H9 (cell line): ENCODE results near the gene NAA10. TPM values are rescaled to one million over a fixed set of nuclear protein-coding genes. Genes with fewer than 3 reads are reported as not detected.
"Not testable (repeated sequence)": the region's sequence is repeated elsewhere in the genome, so short reads cannot be mapped to it uniquely, and the experiment has no call there.

Experiments used
- DNase-seq: peaks from one replicate; pipeline ENCODE4 v3.0.0-alpha.2; 2017
- H2AFZ ChIP-seq: one replicate; pipeline ENCODE4 v1.6.1; 2013; ENCODE audit warnings: mild to moderate bottlenecking, low read length, control low read depth, moderate library complexity
- H2AK5ac ChIP-seq: 2 replicates; pipeline ENCODE4 v1.6.1; 2013; ENCODE audit warnings: low read length, control low read depth, mixed read lengths; ENCODE audit not compliant: insufficient read length
- H2BK120ac ChIP-seq: one replicate; pipeline ENCODE4 v1.6.1; 2013; ENCODE audit warnings: low read depth, mild to moderate bottlenecking, low read length, control low read depth, inconsistent platforms; ENCODE audit not compliant: poor library complexity, severe bottlenecking
- H2BK12ac ChIP-seq: 2 replicates; pipeline ENCODE4 v1.6.1; 2013; ENCODE audit warnings: low read length, control low read depth, mixed read lengths, low read depth; ENCODE audit not compliant: insufficient read length
- H2BK15ac ChIP-seq: 2 replicates; pipeline ENCODE4 v1.6.1; 2013; ENCODE audit warnings: low read depth, low read length, control low read depth
- H2BK20ac ChIP-seq: one replicate; pipeline ENCODE4 v1.6.1; 2013; ENCODE audit warnings: low read depth, mild to moderate bottlenecking, low read length, control low read depth, inconsistent platforms; ENCODE audit not compliant: poor library complexity, severe bottlenecking
- H2BK5ac ChIP-seq: 2 replicates; pipeline ENCODE4 v1.6.1; 2013; ENCODE audit warnings: low read length, control low read depth, mixed read lengths; ENCODE audit not compliant: insufficient read length
- H3K14ac ChIP-seq: 2 replicates; pipeline ENCODE4 v1.6.1; 2013; ENCODE audit warnings: low read length, control low read depth; ENCODE audit not compliant: insufficient read depth
- H3K18ac ChIP-seq: 2 replicates; pipeline ENCODE4 v1.6.1; 2013; ENCODE audit warnings: low read depth, mild to moderate bottlenecking, mixed read lengths, low read length, control low read depth; ENCODE audit not compliant: insufficient read length
- H3K23ac ChIP-seq: 2 replicates; pipeline ENCODE4 v1.6.1; 2013; ENCODE audit warnings: low read length, control low read depth, mixed read lengths, low read depth; ENCODE audit not compliant: insufficient read length
- H3K23me2 ChIP-seq: 2 replicates; pipeline ENCODE4 v1.6.1; 2013; ENCODE audit warnings: low read depth, mild to moderate bottlenecking, mixed read lengths, low read length, control low read depth; ENCODE audit not compliant: insufficient read length, poor library complexity, severe bottlenecking
- H3K27ac ChIP-seq: 2 replicates; pipeline ENCODE4 v1.5.1; 2013; ENCODE audit warnings: low read length, control low read depth, mixed read lengths, low read depth; ENCODE audit not compliant: insufficient read length
- H3K27me3 ChIP-seq: 2 replicates; pipeline ENCODE4 v1.6.1; 2013; ENCODE audit warnings: low read length, control low read depth, inconsistent platforms; ENCODE audit not compliant: insufficient read depth
- H3K4ac ChIP-seq: 2 replicates; pipeline ENCODE4 v1.6.1; 2013; ENCODE audit warnings: low read depth, mild to moderate bottlenecking, control low read depth, inconsistent platforms, low read length, moderate library complexity
- H3K4me1 ChIP-seq: 2 replicates; pipeline ENCODE4 v1.6.1; 2013; ENCODE audit warnings: low read length, control low read depth, inconsistent platforms; ENCODE audit not compliant: insufficient read depth
- H3K4me2 ChIP-seq: 2 replicates; pipeline ENCODE4 v1.6.1; 2013; ENCODE audit warnings: low read length, control low read depth, mixed read lengths; ENCODE audit not compliant: insufficient read length, insufficient read depth
- H3K56ac ChIP-seq: 2 replicates; pipeline ENCODE4 v1.6.1; 2013; ENCODE audit warnings: low read depth, mild to moderate bottlenecking, mixed read lengths, low read length, control low read depth; ENCODE audit not compliant: insufficient read length
- H3K79me1 ChIP-seq: 2 replicates; pipeline ENCODE4 v1.6.1; 2013; ENCODE audit warnings: low read depth, mild to moderate bottlenecking, moderate library complexity, low read length, control low read depth, inconsistent platforms; ENCODE audit not compliant: insufficient read depth, poor library complexity, severe bottlenecking
- H3K79me2 ChIP-seq: 2 replicates; pipeline ENCODE4 v1.6.1; 2013; ENCODE audit warnings: low read length, control low read depth, inconsistent platforms; ENCODE audit not compliant: insufficient read depth
- H3K9ac ChIP-seq: 2 replicates; pipeline ENCODE4 v1.6.1; 2013; ENCODE audit warnings: low read length, control low read depth, mixed read lengths; ENCODE audit not compliant: insufficient read length; ENCODE audit errors: extremely low read depth
- H3K9me3 ChIP-seq: one replicate; pipeline ENCODE4 v1.6.1; 2013; ENCODE audit warnings: low read depth, low read length, inconsistent platforms; ENCODE audit not compliant: control insufficient read depth
- H3T11ph ChIP-seq: one replicate; pipeline ENCODE4 v1.6.1; 2013; ENCODE audit warnings: mild to moderate bottlenecking, low read length, control low read depth, inconsistent platforms
- H4K20me1 ChIP-seq: one replicate; pipeline ENCODE4 v1.6.1; 2013; ENCODE audit not compliant: control insufficient read depth, insufficient read length, insufficient read depth
- H4K5ac ChIP-seq: 2 replicates; pipeline ENCODE4 v1.6.1; 2013; ENCODE audit warnings: low read depth, mild to moderate bottlenecking, mixed read lengths, low read length, control low read depth; ENCODE audit not compliant: insufficient read length
- H4K8ac ChIP-seq: replicated peaks from 2 replicates; pipeline ENCODE4 v1.6.1; 2013; ENCODE audit warnings: low read length, control low read depth, mixed read lengths, low read depth; ENCODE audit not compliant: insufficient read length
- H4K91ac ChIP-seq: 2 replicates; pipeline ENCODE4 v1.6.1; 2013; ENCODE audit warnings: low read depth, mild to moderate bottlenecking, moderate library complexity, mixed read lengths, low read length, control low read depth; ENCODE audit not compliant: insufficient read length
- H3K27ac Mint-ChIP-seq, 3 experiments: 2 replicates in 2 of 3; 3 replicates in 1 of 3; pipeline ENCODE4 v1.8.0; 2020 to 2021; ENCODE audit warnings: mixed read lengths in 3 of 3, mild to moderate bottlenecking in 1 of 3, moderate library complexity in 1 of 3
- H3K27me3 Mint-ChIP-seq: 2 replicates; pipeline ENCODE4 v1.8.0; 2021; ENCODE audit warnings: low read depth, mild to moderate bottlenecking, moderate library complexity, mixed read lengths
- H3K36me3 Mint-ChIP-seq, 3 experiments: 2 replicates in 2 of 3; 3 replicates in 1 of 3; pipeline ENCODE4 v1.8.0; 2020 to 2021; ENCODE audit warnings: low read depth in 3 of 3, mixed read lengths in 3 of 3; ENCODE audit not compliant: insufficient read depth in 1 of 3
- H3K4me1 Mint-ChIP-seq, 2 experiments: 2 replicates each; pipeline ENCODE4 v1.8.0; 2020; ENCODE audit warnings: mixed read lengths in 2 of 2
- H3K4me3 Mint-ChIP-seq, 2 experiments: 2 replicates in 1 of 2; 3 replicates in 1 of 2; pipeline ENCODE4 v1.8.0; 2020 to 2021; ENCODE audit warnings: mild to moderate bottlenecking in 2 of 2, mixed read lengths in 2 of 2, moderate library complexity in 1 of 2
- H3K9me3 Mint-ChIP-seq, 2 experiments: 2 replicates in 1 of 2; 3 replicates in 1 of 2; pipeline ENCODE4 v1.8.0; 2020; ENCODE audit warnings: mild to moderate bottlenecking in 2 of 2, mixed read lengths in 2 of 2, moderate library complexity in 1 of 2
- WGBS: extraction: QIAGEN DNeasy Blood & Tissue Kit; methylation state at CpG from one replicate; pipeline ENCODE4 v1.1.7; 2013; ENCODE audit warnings: missing lambda C conversion rate, low lambda C conversion rate, mixed read lengths; ENCODE audit not compliant: insufficient read length; ENCODE audit errors: extremely low coverage; 5-methylcytosine and 5-hydroxymethylcytosine counted together
- total RNA-seq: library from RNA; stranded (reverse); gene quantifications from 2 replicates; pipeline ENCODE4 v1.2.1, GENCODE V29; 2021
- TF ChIP-seq, protein P1 (sequence below): fragments of 200-600 bp; sonication (generic); conservative IDR thresholded peaks from 3 replicates; pipeline ENCODE4 v1.8.0; 2021; ENCODE audit warnings: antibody characterized with exemption, mild to moderate bottlenecking

The NAA10 gene
- total RNA-seq, 1 experiment from 2014 or later = 101 TPM

DNA sequence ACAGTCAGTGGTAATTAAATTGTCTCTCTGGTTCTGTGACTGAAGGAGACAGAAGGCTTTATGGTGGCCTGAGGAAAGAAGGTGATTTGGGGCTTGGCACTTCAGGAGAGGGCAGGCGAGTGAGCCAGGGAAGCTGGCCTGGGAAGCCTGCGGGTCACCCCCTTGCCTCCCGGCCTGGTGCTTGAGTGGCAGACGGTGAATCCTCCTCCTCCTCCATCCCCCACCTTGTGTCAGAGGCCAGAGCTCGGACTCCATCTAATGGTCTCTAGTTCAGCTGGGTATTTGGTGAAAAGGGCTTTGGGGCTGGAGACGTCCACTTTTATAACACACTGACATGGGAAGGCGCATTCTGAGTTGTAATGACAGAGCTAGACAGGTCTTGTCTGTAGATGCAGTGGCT lies 46.4 kb upstream of the NAA10 start:
- Mint-ChIP-seq H3K4me3 (no peak overlapping the region; a peak in 1 of 5 replicates), H3K27ac (peak overlapping the region in 2 of 3 experiments; percentile 8 to 24; a peak in 2 of 7 replicates), H3K4me1 (peaks cover 0 to 10% of the 10 kb centered on the region in 2 experiments; a peak in 2 of 4 replicates), H3K9me3 (peaks cover 39 to 46% of the 10 kb centered on the region in 2 experiments), H3K36me3 (peaks cover 7 to 10% (median 8%) of the 10 kb centered on the region in 3 experiments; a peak in 6 of 7 replicates), H3K27me3 (peaks cover 2% of the 10 kb centered on the region)
- H4K5ac ChIP-seq = no peak overlapping the region
- no peaks in the 10 kb centered on the region for H3K79me1 ChIP-seq
- no peaks in the 10 kb centered on the region for H3K23me2 ChIP-seq
- DNase-seq = no peak
- H2BK120ac ChIP-seq = no peak overlapping the region
- H4K20me1 ChIP-seq = no peaks in the 10 kb centered on the region
- no peak overlapping the region for H3K4me2 ChIP-seq
- no peak overlapping the region for H3K9ac ChIP-seq
- no peak overlapping the region for H3T11ph ChIP-seq
- H3K23ac ChIP-seq = no peak overlapping the region
- no peak overlapping the region for H3K56ac ChIP-seq
- no peak overlapping the region for H2BK12ac ChIP-seq
- WGBS = no CpG with 5 or more reads among the region's 7 CpGs
- H4K91ac ChIP-seq = no peak overlapping the region
- no peak overlapping the region for H3K14ac ChIP-seq
- no peak overlapping the region for H3K27ac ChIP-seq
- H2AFZ ChIP-seq = no peak overlapping the region
- H2AK5ac ChIP-seq = no peak overlapping the region
- no peaks in the 10 kb centered on the region for H3K27me3 ChIP-seq
- TF ChIP-seq, protein P1, sequence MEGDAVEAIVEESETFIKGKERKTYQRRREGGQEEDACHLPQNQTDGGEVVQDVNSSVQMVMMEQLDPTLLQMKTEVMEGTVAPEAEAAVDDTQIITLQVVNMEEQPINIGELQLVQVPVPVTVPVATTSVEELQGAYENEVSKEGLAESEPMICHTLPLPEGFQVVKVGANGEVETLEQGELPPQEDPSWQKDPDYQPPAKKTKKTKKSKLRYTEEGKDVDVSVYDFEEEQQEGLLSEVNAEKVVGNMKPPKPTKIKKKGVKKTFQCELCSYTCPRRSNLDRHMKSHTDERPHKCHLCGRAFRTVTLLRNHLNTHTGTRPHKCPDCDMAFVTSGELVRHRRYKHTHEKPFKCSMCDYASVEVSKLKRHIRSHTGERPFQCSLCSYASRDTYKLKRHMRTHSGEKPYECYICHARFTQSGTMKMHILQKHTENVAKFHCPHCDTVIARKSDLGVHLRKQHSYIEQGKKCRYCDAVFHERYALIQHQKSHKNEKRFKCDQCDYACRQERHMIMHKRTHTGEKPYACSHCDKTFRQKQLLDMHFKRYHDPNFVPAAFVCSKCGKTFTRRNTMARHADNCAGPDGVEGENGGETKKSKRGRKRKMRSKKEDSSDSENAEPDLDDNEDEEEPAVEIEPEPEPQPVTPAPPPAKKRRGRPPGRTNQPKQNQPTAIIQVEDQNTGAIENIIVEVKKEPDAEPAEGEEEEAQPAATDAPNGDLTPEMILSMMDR = no peak
- H2BK20ac ChIP-seq = no peak overlapping the region
- no peaks in the 10 kb centered on the region for H3K4me1 ChIP-seq
- H2BK5ac ChIP-seq = no peak overlapping the region
- no peak overlapping the region for H3K18ac ChIP-seq
- no peak overlapping the region for H2BK15ac ChIP-seq
- no peak overlapping the region for H4K8ac ChIP-seq
- peaks cover 12% of the 10 kb centered on the region for H3K9me3 ChIP-seq
- H3K4ac ChIP-seq = no peak overlapping the region; the same call in 1 of the 2 replicates
- H3K79me2 ChIP-seq = no peaks in the 10 kb centered on the region

DNA sequence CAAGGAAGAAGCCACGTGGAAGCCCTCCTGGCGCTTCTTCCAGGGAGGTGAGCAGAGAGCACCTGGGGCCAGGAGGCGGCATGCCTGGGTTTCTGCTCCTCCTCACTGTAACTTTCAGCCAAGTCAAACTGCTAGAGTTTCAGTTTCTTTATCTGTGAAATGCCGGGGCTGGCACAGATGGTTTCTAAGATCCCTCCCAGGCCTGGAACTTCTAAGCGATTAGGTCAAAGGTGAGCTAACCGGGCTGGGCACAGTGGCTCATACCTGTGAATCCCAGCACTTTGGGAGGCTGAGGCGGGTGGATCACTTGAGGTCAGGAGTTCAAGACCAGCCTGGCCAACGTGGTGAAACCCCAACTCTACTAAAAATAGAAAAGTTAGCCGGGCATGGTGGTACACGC lies 45.6 kb upstream of the NAA10 start:
- not testable (repeated sequence) for H4K91ac ChIP-seq, H3K4ac ChIP-seq, H2BK15ac ChIP-seq, H3K79me1 ChIP-seq, H3K27ac Mint-ChIP-seq, H3K14ac ChIP-seq, H2BK120ac ChIP-seq, H3K4me2 ChIP-seq, H2BK20ac ChIP-seq, DNase-seq, H3K23ac ChIP-seq, H4K5ac ChIP-seq, H3K27me3 Mint-ChIP-seq, H3K27me3 ChIP-seq, H3K4me3 Mint-ChIP-seq, H3K56ac ChIP-seq, H2AK5ac ChIP-seq, H2AFZ ChIP-seq, H3K23me2 ChIP-seq, H3K9ac ChIP-seq, H4K8ac ChIP-seq, H3K79me2 ChIP-seq, H3K4me1 ChIP-seq, H4K20me1 ChIP-seq, H3K18ac ChIP-seq, H2BK12ac ChIP-seq, H3T11ph ChIP-seq, H3K27ac ChIP-seq, H2BK5ac ChIP-seq
- H3K9me3 Mint-ChIP-seq = peaks cover 34 to 49% of the 10 kb centered on the region in 2 experiments
- H3K9me3 ChIP-seq = peaks cover 12% of the 10 kb centered on the region
- H3K36me3 Mint-ChIP-seq = peaks cover 7 to 11% (median 10%) of the 10 kb centered on the region in 3 experiments; a peak in 6 of 7 replicates
- WGBS = no CpG with 5 or more reads among the region's 10 CpGs
- H3K4me1 Mint-ChIP-seq = peaks cover 0 to 10% of the 10 kb centered on the region in 2 experiments; a peak in 2 of 4 replicates
